GM23338 (cell line): Measurements from ENCODE around the gene CD69. TPM values are rescaled to one million over a fixed set of nuclear protein-coding genes. Genes with fewer than 3 reads are reported as not detected.

Experiments
- ATAC-seq: fragments of 200-7000 bp; cut with Tn5 transposase; 3 replicates; pipeline ENCODE4 v1.9.1; 2020
- DNase-seq: peaks from one replicate; pipeline ENCODE4 v3.0.0-alpha.2; 2015; ENCODE audit warnings: low spot score
- H2AFZ ChIP-seq: fragments of 200-600 bp; sonication (generic); 2 replicates; pipeline ENCODE4 v1.8.0; 2016; ENCODE audit warnings: antibody characterized with exemption, mild to moderate bottlenecking, moderate library complexity
- H3F3A ChIP-seq: fragments of 200-600 bp; sonication (generic); replicated peaks from 2 replicates; pipeline ENCODE4 v1.8.0; 2017; ENCODE audit warnings: antibody characterized with exemption, mixed run types, low read depth
- H3K27ac ChIP-seq: fragments of 200-600 bp; sonication (generic); 2 replicates; pipeline ENCODE4 v1.6.1; 2016; ENCODE audit warnings: low read depth
- H3K27me3 ChIP-seq: fragments of 200-600 bp; sonication (generic); 2 replicates; pipeline ENCODE4 v1.8.0; 2016; ENCODE audit warnings: mild to moderate bottlenecking, mixed run types, moderate library complexity; ENCODE audit not compliant: insufficient read depth
- H3K36me3 ChIP-seq: fragments of 200-600 bp; sonication (generic); 2 replicates; pipeline ENCODE4 v1.8.0; 2016; ENCODE audit warnings: mild to moderate bottlenecking; ENCODE audit not compliant: insufficient read depth
- H3K4me1 ChIP-seq: fragments of 200-600 bp; sonication (generic); 2 replicates; pipeline ENCODE4 v1.8.0; 2016; ENCODE audit warnings: mild to moderate bottlenecking, moderate library complexity; ENCODE audit not compliant: insufficient read depth
- H3K4me2 ChIP-seq: fragments of 200-600 bp; sonication (generic); 2 replicates; pipeline ENCODE4 v1.7.1; 2017; ENCODE audit warnings: mixed run types
- H3K4me3 ChIP-seq: fragments of 200-600 bp; sonication (generic); 2 replicates; pipeline ENCODE4 v1.6.1; 2016; ENCODE audit warnings: mixed run types
- H3K79me2 ChIP-seq: fragments of 200-600 bp; sonication (generic); replicated peaks from 2 replicates; pipeline ENCODE4 v1.8.0; 2017; ENCODE audit warnings: mild to moderate bottlenecking; ENCODE audit not compliant: insufficient read depth
- H3K9me2 ChIP-seq: fragments of 200-600 bp; sonication (generic); 2 replicates; pipeline ENCODE4 v1.8.0; 2017; ENCODE audit not compliant: insufficient read depth
- H4K20me1 ChIP-seq: fragments of 200-600 bp; sonication (generic); replicated peaks from 2 replicates; pipeline ENCODE4 v1.8.0; 2017; ENCODE audit warnings: mild to moderate bottlenecking; ENCODE audit not compliant: insufficient read depth
- H3K27ac Mint-ChIP-seq: 2 replicates; pipeline ENCODE4 v1.8.0; 2020; ENCODE audit warnings: inconsistent platforms, mild to moderate bottlenecking, moderate library complexity, mixed read lengths
- H3K27me3 Mint-ChIP-seq: 3 replicates; pipeline ENCODE4 v1.8.0; 2022; ENCODE audit warnings: low read depth, mild to moderate bottlenecking, moderate library complexity, mixed read lengths, inconsistent platforms; ENCODE audit not compliant: insufficient read depth, poor library complexity
- H3K36me3 Mint-ChIP-seq: 3 replicates; pipeline ENCODE4 v1.8.0; 2021; ENCODE audit warnings: low read depth, mild to moderate bottlenecking, inconsistent platforms, moderate library complexity, mixed read lengths
- H3K4me1 Mint-ChIP-seq: 3 replicates; pipeline ENCODE4 v1.8.0; 2020; ENCODE audit warnings: mild to moderate bottlenecking, inconsistent platforms, mixed read lengths
- H3K4me3 Mint-ChIP-seq: 3 replicates; pipeline ENCODE4 v1.8.0; 2021; ENCODE audit warnings: moderate library complexity, mild to moderate bottlenecking, inconsistent platforms, mixed read lengths
- H3K9me3 Mint-ChIP-seq: 3 replicates; pipeline ENCODE4 v1.8.0; 2020; ENCODE audit warnings: moderate library complexity, mild to moderate bottlenecking, inconsistent platforms, mixed read lengths
- CREB1 ChIP-seq: fragments of 250-450 bp; sonication (Bioruptor Pico); IDR thresholded peaks from 2 replicates; pipeline ENCODE4 v1.5.0; 2020; ENCODE audit warnings: low read depth, mild to moderate bottlenecking, moderate library complexity
- EZH2 ChIP-seq: fragments of 200-600 bp; sonication (generic); IDR thresholded peaks from one replicate; pipeline ENCODE4 v1.8.0; 2017; ENCODE audit warnings: antibody characterized with exemption, mild to moderate bottlenecking, low read depth; ENCODE audit not compliant: unreplicated experiment
- EZH2phosphoT487 ChIP-seq: fragments of 200-600 bp; sonication (generic); IDR thresholded peaks from one replicate; pipeline ENCODE4 v1.8.1; 2018; ENCODE audit warnings: antibody characterized with exemption; ENCODE audit not compliant: unreplicated experiment
- JUNB ChIP-seq: IDR thresholded peaks from one replicate; pipeline ENCODE4 v1.6.1; 2016; ENCODE audit warnings: antibody characterized with exemption; ENCODE audit not compliant: unreplicated experiment
- NANOG ChIP-seq: IDR thresholded peaks from 2 replicates; pipeline ENCODE4 v1.6.1; 2016; ENCODE audit warnings: antibody characterized with exemption, borderline replicate concordance
- POLR2AphosphoS5 ChIP-seq: IDR thresholded peaks from 2 replicates; pipeline ENCODE4 v1.6.1; 2016; ENCODE audit warnings: antibody characterized with exemption, low read depth
- STAT1 ChIP-seq: IDR thresholded peaks from one replicate; pipeline ENCODE4 v1.6.1; 2016; ENCODE audit warnings: antibody characterized with exemption; ENCODE audit not compliant: unreplicated experiment
- ZNF114 ChIP-seq: fragments of 250-450 bp; sonication (Bioruptor Pico); IDR thresholded peaks from 2 replicates; pipeline ENCODE4 v1.5.0; 2020; ENCODE audit warnings: mild to moderate bottlenecking, moderate library complexity
- ZNF331 ChIP-seq: fragments of 250-450 bp; sonication (Bioruptor Pico); IDR thresholded peaks from 2 replicates; pipeline ENCODE4 v1.5.0; 2020; ENCODE audit warnings: low read depth, mild to moderate bottlenecking, moderate library complexity
- polyA plus RNA-seq: library from polyadenylated mRNA; unstranded; fragments of >200 nt; fragmentation: Nextera tagmentation; extraction: Ambion mirVana; gene quantifications from 2 replicates; pipeline ENCODE4 v1.2.1, GENCODE V29; 2016
- total RNA-seq: library from RNA; depleted of rRNA; stranded (reverse); fragments of >200 nt; shearing (Covaris generic); gene quantifications from 2 replicates; pipeline ENCODE4 v1.2.3, GENCODE V29; 2014
- TF ChIP-seq, protein P1 (sequence below): fragments of 250-450 bp; sonication (Bioruptor Pico); IDR thresholded peaks from 2 replicates; pipeline ENCODE4 v1.5.0; 2020; ENCODE audit warnings: mild to moderate bottlenecking, moderate library complexity
- TF ChIP-seq, protein P2 (sequence below): IDR thresholded peaks from 2 replicates; pipeline ENCODE4 v1.6.1; 2016; ENCODE audit warnings: antibody characterized with exemption
- TF ChIP-seq, protein P3 (sequence below): IDR thresholded peaks from one replicate; pipeline ENCODE4 v1.6.1; 2018; ENCODE audit warnings: antibody characterized with exemption; ENCODE audit not compliant: unreplicated experiment
- TF ChIP-seq, protein P4 (sequence below), 2 experiments: fragments of 200-600 bp in 1 of 2; sonication (generic) in 1 of 2; conservative IDR thresholded peaks; 2 replicates each; pipeline versions ENCODE4 v1.5.1 to v1.6.1; 2016 to 2017; ENCODE audit warnings: antibody characterized with exemption in 2 of 2, low read depth in 2 of 2, mild to moderate bottlenecking in 2 of 2, moderate library complexity in 1 of 2

CD69 gene
- total and polyA plus RNA-seq, 2 experiments from 2014 or later = not detected

DNA sequence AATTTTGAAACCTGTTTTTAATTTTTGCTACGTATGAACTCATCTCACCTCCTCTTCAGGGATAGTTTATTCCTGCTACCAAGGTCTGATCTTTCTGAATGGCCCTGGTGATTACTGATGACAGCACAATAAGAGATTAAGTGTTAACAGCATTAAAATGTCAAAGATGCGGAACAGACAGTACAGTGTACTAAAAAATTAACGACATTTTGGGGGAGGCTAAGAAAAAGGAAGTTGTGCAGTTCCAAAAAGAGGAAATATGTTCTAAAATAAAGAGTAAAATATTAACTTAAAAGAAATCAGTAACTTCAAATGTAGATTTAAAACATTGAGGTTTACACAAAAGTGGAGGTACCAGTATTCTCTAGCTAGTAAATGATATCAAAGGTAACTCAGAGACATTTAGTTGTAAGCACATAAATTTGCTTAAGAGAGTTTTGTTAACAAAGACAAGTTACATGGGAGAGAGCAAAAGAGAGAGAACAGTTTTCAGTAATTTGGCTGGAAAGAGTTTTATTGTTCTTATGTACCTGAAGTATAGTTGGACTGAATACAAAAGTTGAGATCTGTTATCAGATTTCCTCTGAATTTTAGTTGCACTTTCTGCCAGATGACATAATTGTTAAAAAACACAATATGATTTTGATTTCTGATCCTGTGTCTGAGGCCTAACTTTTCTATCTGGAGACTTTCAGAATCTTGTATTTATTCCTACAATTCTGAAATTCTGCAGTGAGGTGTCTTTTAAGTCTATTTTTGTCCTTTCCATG is 23.6 kb downstream of the CD69 start:
- no peak overlapping the region for H2AFZ ChIP-seq
- Mint-ChIP-seq H3K27ac (no peak overlapping the region), H3K9me3 (no peaks in the 10 kb centered on the region), H3K36me3 (no peaks in the 10 kb centered on the region), H3K4me3 (no peak overlapping the region), H3K27me3 (peaks cover 2% of the 10 kb centered on the region), H3K4me1 (peaks cover 6% of the 10 kb centered on the region; the same call in 1 of the 3 replicates)
- peaks cover 5% of the 10 kb centered on the region; the same call in 1 of the 2 replicates for H3K9me2 ChIP-seq
- H3K79me2 ChIP-seq = no peaks in the 10 kb centered on the region
- H3F3A ChIP-seq = no peaks in the 10 kb centered on the region
- no peaks in the 10 kb centered on the region for H3K27me3 ChIP-seq
- H3K4me1 ChIP-seq = peaks cover 7% of the 10 kb centered on the region
- TF ChIP-seq, protein P1, sequence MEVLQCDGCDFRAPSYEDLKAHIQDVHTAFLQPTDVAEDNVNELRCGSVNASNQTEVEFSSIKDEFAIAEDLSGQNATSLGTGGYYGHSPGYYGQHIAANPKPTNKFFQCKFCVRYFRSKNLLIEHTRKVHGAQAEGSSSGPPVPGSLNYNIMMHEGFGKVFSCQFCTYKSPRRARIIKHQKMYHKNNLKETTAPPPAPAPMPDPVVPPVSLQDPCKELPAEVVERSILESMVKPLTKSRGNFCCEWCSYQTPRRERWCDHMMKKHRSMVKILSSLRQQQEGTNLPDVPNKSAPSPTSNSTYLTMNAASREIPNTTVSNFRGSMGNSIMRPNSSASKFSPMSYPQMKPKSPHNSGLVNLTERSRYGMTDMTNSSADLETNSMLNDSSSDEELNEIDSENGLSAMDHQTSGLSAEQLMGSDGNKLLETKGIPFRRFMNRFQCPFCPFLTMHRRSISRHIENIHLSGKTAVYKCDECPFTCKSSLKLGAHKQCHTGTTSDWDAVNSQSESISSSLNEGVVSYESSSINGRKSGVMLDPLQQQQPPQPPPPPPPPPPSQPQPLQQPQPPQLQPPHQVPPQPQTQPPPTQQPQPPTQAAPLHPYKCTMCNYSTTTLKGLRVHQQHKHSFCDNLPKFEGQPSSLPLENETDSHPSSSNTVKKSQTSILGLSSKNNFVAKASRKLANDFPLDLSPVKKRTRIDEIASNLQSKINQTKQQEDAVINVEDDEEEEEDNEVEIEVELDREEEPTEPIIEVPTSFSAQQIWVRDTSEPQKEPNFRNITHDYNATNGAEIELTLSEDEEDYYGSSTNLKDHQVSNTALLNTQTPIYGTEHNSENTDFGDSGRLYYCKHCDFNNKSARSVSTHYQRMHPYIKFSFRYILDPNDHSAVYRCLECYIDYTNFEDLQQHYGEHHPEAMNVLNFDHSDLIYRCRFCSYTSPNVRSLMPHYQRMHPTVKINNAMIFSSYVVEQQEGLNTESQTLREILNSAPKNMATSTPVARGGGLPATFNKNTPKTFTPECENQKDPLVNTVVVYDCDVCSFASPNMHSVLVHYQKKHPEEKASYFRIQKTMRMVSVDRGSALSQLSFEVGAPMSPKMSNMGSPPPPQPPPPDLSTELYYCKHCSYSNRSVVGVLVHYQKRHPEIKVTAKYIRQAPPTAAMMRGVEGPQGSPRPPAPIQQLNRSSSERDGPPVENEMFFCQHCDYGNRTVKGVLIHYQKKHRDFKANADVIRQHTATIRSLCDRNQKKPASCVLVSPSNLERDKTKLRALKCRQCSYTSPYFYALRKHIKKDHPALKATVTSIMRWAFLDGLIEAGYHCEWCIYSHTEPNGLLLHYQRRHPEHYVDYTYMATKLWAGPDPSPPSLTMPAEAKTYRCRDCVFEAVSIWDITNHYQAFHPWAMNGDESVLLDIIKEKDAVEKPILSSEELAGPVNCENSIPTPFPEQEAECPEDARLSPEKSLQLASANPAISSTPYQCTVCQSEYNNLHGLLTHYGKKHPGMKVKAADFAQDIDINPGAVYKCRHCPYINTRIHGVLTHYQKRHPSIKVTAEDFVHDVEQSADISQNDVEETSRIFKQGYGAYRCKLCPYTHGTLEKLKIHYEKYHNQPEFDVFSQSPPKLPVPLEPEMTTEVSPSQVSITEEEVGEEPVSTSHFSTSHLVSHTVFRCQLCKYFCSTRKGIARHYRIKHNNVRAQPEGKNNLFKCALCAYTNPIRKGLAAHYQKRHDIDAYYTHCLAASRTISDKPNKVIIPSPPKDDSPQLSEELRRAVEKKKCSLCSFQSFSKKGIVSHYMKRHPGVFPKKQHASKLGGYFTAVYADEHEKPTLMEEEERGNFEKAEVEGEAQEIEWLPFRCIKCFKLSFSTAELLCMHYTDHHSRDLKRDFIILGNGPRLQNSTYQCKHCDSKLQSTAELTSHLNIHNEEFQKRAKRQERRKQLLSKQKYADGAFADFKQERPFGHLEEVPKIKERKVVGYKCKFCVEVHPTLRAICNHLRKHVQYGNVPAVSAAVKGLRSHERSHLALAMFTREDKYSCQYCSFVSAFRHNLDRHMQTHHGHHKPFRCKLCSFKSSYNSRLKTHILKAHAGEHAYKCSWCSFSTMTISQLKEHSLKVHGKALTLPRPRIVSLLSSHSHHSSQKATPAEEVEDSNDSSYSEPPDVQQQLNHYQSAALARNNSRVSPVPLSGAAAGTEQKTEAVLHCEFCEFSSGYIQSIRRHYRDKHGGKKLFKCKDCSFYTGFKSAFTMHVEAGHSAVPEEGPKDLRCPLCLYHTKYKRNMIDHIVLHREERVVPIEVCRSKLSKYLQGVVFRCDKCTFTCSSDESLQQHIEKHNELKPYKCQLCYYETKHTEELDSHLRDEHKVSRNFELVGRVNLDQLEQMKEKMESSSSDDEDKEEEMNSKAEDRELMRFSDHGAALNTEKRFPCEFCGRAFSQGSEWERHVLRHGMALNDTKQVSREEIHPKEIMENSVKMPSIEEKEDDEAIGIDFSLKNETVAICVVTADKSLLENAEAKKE (CRISPR knock-in tag) = no peak
- no peak for TF ChIP-seq JUNB
- no peak for TF ChIP-seq EZH2
- TF ChIP-seq NANOG = no peak
- TF ChIP-seq, protein P2, sequence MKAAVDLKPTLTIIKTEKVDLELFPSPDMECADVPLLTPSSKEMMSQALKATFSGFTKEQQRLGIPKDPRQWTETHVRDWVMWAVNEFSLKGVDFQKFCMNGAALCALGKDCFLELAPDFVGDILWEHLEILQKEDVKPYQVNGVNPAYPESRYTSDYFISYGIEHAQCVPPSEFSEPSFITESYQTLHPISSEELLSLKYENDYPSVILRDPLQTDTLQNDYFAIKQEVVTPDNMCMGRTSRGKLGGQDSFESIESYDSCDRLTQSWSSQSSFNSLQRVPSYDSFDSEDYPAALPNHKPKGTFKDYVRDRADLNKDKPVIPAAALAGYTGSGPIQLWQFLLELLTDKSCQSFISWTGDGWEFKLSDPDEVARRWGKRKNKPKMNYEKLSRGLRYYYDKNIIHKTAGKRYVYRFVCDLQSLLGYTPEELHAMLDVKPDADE = no peak
- no peak for TF ChIP-seq ZNF114 (CRISPR knock-in tag)
- TF ChIP-seq EZH2phosphoT487 = no peak
- TF ChIP-seq, protein P3, sequence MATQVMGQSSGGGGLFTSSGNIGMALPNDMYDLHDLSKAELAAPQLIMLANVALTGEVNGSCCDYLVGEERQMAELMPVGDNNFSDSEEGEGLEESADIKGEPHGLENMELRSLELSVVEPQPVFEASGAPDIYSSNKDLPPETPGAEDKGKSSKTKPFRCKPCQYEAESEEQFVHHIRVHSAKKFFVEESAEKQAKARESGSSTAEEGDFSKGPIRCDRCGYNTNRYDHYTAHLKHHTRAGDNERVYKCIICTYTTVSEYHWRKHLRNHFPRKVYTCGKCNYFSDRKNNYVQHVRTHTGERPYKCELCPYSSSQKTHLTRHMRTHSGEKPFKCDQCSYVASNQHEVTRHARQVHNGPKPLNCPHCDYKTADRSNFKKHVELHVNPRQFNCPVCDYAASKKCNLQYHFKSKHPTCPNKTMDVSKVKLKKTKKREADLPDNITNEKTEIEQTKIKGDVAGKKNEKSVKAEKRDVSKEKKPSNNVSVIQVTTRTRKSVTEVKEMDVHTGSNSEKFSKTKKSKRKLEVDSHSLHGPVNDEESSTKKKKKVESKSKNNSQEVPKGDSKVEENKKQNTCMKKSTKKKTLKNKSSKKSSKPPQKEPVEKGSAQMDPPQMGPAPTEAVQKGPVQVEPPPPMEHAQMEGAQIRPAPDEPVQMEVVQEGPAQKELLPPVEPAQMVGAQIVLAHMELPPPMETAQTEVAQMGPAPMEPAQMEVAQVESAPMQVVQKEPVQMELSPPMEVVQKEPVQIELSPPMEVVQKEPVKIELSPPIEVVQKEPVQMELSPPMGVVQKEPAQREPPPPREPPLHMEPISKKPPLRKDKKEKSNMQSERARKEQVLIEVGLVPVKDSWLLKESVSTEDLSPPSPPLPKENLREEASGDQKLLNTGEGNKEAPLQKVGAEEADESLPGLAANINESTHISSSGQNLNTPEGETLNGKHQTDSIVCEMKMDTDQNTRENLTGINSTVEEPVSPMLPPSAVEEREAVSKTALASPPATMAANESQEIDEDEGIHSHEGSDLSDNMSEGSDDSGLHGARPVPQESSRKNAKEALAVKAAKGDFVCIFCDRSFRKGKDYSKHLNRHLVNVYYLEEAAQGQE = no peak
- TF ChIP-seq CREB1 (CRISPR knock-in tag) = no peak
- TF ChIP-seq STAT1 = no peak
- TF ChIP-seq, protein P4, sequence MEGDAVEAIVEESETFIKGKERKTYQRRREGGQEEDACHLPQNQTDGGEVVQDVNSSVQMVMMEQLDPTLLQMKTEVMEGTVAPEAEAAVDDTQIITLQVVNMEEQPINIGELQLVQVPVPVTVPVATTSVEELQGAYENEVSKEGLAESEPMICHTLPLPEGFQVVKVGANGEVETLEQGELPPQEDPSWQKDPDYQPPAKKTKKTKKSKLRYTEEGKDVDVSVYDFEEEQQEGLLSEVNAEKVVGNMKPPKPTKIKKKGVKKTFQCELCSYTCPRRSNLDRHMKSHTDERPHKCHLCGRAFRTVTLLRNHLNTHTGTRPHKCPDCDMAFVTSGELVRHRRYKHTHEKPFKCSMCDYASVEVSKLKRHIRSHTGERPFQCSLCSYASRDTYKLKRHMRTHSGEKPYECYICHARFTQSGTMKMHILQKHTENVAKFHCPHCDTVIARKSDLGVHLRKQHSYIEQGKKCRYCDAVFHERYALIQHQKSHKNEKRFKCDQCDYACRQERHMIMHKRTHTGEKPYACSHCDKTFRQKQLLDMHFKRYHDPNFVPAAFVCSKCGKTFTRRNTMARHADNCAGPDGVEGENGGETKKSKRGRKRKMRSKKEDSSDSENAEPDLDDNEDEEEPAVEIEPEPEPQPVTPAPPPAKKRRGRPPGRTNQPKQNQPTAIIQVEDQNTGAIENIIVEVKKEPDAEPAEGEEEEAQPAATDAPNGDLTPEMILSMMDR (conservative IDR thresholded peaks at IDR 0.05; ENCODE audit: low read depth in 2 of 2) = no peak
- TF ChIP-seq POLR2AphosphoS5 = no peak
- TF ChIP-seq ZNF331 = no peak
- H4K20me1 ChIP-seq = no peaks in the 10 kb centered on the region
- ATAC-seq (no peak), DNase-seq (no peak)
- H3K27ac ChIP-seq = no peak overlapping the region
- no peaks in the 10 kb centered on the region for H3K36me3 ChIP-seq
- no peak overlapping the region for H3K4me2 ChIP-seq
- H3K4me3 ChIP-seq = no peak overlapping the region
